ENCODE data around the gene SLC13A1.
"Not testable (repeated sequence)": the region's sequence is repeated elsewhere in the genome, so short reads cannot be mapped to it uniquely, and the experiment has no call there.

SLC13A1 gene

GRCh38 chr7:123199883-123200282 lies at the start of gene SLC13A1:
Gene SLC13A1 (minus strand): TSS chr7:123199969. CDS start chr7:123199946, 23 bp downstream.
- in situ Hi-C loops (cut with MboI; ENCODE audit: low sequenced_read_pairs), result no loop called here

GRCh38 chr7:123244768-123245167 lies 45.0 kb upstream of the SLC13A1 start:
- in situ Hi-C loops (cut with MboI; ENCODE audit: low sequenced_read_pairs), result no loop called here

GRCh38 chr7:123242467-123243092 lies 42.8 kb upstream of the SLC13A1 start:
- in situ Hi-C loops (cut with MboI; ENCODE audit: low sequenced_read_pairs), result no loop called here

GRCh38 chr7:123241809-123242208 lies 42.0 kb upstream of the SLC13A1 start:
- in situ Hi-C loops (cut with MboI; ENCODE audit: low sequenced_read_pairs), result no loop called here

- in situ Hi-C loops (cut with MboI; ENCODE audit: low sequenced_read_pairs), result no loop called here
These were observed 31.5 kb upstream of the SLC13A1 start for GRCh38 chr7:123231021-123232000.

GRCh38 chr7:123230603-123231002 lies 30.8 kb upstream of the SLC13A1 start:
- in situ Hi-C loops (cut with MboI; ENCODE audit: low sequenced_read_pairs), result no loop called here

- in situ Hi-C loops (cut with MboI; ENCODE audit: low sequenced_read_pairs), result no loop called here
These were observed 30.4 kb upstream of the SLC13A1 start for GRCh38 chr7:123230147-123230546.

- in situ Hi-C loops (cut with MboI; ENCODE audit: low sequenced_read_pairs), result no loop called here
These were observed 29.7 kb upstream of the SLC13A1 start for GRCh38 chr7:123229426-123229825.

GRCh38 chr7:123227666-123228065 lies 27.9 kb upstream of the SLC13A1 start:
- in situ Hi-C loops (cut with MboI; ENCODE audit: low sequenced_read_pairs), result not testable (repeated sequence)

GRCh38 chr7:123220396-123220795 lies 20.6 kb upstream of the SLC13A1 start:
- in situ Hi-C loops (cut with MboI; ENCODE audit: low sequenced_read_pairs), result no loop called here

GRCh38 chr7:123218866-123219265 lies 19.1 kb upstream of the SLC13A1 start:
- in situ Hi-C loops (cut with MboI; ENCODE audit: low sequenced_read_pairs), result no loop called here

- in situ Hi-C loops (cut with MboI; ENCODE audit: low sequenced_read_pairs), result no loop called here
These were observed 17.1 kb upstream of the SLC13A1 start for GRCh38 chr7:123216825-123217224.

GRCh38 chr7:123215350-123215749 lies 15.6 kb upstream of the SLC13A1 start:
- in situ Hi-C loops (cut with MboI; ENCODE audit: low sequenced_read_pairs), result no loop called here

GRCh38 chr7:123211545-123211944 lies 11.8 kb upstream of the SLC13A1 start:
- in situ Hi-C loops (cut with MboI; ENCODE audit: low sequenced_read_pairs), result no loop called here

GRCh38 chr7:123210986-123211385 lies 11.2 kb upstream of the SLC13A1 start:
- in situ Hi-C loops (cut with MboI; ENCODE audit: low sequenced_read_pairs), result no loop called here

GRCh38 chr7:123209786-123210185 lies 10.0 kb upstream of the SLC13A1 start:
- in situ Hi-C loops (cut with MboI; ENCODE audit: low sequenced_read_pairs), result no loop called here

- in situ Hi-C loops (cut with MboI; ENCODE audit: low sequenced_read_pairs), result no loop called here
These were observed 9.0 kb upstream of the SLC13A1 start for GRCh38 chr7:123208793-123209192.

GRCh38 chr7:123204206-123204835 lies 4.6 kb upstream of the SLC13A1 start:
- in situ Hi-C loops (cut with MboI; ENCODE audit: low sequenced_read_pairs), result no loop called here

- in situ Hi-C loops (cut with MboI; ENCODE audit: low sequenced_read_pairs), result no loop called here
These were observed 2.1 kb upstream of the SLC13A1 start for GRCh38 chr7:123201901-123202300.

- in situ Hi-C loops (cut with MboI; ENCODE audit: low sequenced_read_pairs), result no loop called here
These were observed 809 bp downstream of the SLC13A1 start for GRCh38 chr7:123198668-123199652.

Measured in HL-60/S4 treated with phorbol 12-myristate 13-acetate at 8.2 ng/mL for 4 days and 3 days (cell line).